D721Med (cell line): Measurements from ENCODE around the gene FBXW5.

Source experiments
- DNase-seq: peaks from one replicate; pipeline ENCODE4 v3.0.0; 2011; ENCODE audit warnings: low spot score; ENCODE audit not compliant: insufficient read length
- FAIRE-seq: peaks from 2 replicates; lab custom pipeline; 2011; peaks lifted over from hg19 to GRCh38; lab: Jason Lieb, UNC
- TF ChIP-seq, protein P1 (sequence below): IDR thresholded peaks from 2 replicates; pipeline ENCODE4 v1.5.1; 2012; ENCODE audit warnings: mild to moderate bottlenecking, control low read depth; ENCODE audit not compliant: insufficient read depth; ENCODE audit errors: missing control alignments

FBXW5 gene

GRCh38 chr9:136955202-136955942 is 10.8 kb upstream of the FBXW5 start:
- FAIRE-seq (no peak), DNase-seq (no peak)
- TF ChIP-seq, protein P1, sequence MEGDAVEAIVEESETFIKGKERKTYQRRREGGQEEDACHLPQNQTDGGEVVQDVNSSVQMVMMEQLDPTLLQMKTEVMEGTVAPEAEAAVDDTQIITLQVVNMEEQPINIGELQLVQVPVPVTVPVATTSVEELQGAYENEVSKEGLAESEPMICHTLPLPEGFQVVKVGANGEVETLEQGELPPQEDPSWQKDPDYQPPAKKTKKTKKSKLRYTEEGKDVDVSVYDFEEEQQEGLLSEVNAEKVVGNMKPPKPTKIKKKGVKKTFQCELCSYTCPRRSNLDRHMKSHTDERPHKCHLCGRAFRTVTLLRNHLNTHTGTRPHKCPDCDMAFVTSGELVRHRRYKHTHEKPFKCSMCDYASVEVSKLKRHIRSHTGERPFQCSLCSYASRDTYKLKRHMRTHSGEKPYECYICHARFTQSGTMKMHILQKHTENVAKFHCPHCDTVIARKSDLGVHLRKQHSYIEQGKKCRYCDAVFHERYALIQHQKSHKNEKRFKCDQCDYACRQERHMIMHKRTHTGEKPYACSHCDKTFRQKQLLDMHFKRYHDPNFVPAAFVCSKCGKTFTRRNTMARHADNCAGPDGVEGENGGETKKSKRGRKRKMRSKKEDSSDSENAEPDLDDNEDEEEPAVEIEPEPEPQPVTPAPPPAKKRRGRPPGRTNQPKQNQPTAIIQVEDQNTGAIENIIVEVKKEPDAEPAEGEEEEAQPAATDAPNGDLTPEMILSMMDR = no peak

DNA sequence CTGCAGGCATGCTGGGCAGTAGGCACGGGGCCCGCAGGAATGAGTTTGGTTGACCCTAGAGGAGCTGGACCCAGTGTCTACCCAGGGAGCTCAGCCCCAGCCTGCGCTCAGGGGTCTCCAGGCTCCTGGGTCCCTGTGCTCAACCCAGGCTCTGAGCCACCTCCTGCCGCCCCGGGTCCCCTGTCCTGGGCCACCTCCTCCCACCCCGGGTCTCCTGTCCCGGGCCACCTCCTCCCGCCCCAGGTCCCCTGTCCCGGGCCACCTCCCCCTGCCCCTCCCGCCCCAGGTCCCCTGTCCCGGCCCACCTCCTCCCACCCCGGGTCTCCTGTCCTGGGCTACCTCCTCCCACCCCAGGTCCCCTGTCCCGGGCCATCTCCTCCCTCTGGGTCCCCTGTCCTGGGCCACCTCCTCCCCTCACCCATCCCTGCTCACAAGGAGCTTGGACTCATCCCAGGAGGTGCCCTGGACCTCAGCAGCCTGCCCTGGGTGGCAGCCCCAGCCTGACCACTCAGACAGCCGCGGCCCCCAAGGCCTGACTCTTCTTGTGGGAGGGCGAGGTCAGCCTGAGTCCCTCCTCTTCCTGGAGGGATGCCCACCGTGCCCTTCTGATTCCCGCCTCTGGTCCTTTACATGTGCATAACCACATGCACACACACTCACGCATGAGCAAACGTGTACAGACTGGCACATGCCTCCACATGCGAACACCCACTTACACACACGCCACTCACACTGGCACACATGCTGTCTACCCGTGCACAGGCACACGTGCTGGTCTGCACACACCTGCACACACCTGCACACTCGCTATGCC is 9.9 kb upstream of the FBXW5 start:
- DNase-seq (no peak), FAIRE-seq (no peak)
- TF ChIP-seq, protein P1 = no peak

- DNase-seq (no peak), FAIRE-seq (no peak)
- TF ChIP-seq, protein P1 = no peak
Observed at GRCh38 chr9:136953771-136954269, 9.3 kb upstream of the FBXW5 start.

DNA sequence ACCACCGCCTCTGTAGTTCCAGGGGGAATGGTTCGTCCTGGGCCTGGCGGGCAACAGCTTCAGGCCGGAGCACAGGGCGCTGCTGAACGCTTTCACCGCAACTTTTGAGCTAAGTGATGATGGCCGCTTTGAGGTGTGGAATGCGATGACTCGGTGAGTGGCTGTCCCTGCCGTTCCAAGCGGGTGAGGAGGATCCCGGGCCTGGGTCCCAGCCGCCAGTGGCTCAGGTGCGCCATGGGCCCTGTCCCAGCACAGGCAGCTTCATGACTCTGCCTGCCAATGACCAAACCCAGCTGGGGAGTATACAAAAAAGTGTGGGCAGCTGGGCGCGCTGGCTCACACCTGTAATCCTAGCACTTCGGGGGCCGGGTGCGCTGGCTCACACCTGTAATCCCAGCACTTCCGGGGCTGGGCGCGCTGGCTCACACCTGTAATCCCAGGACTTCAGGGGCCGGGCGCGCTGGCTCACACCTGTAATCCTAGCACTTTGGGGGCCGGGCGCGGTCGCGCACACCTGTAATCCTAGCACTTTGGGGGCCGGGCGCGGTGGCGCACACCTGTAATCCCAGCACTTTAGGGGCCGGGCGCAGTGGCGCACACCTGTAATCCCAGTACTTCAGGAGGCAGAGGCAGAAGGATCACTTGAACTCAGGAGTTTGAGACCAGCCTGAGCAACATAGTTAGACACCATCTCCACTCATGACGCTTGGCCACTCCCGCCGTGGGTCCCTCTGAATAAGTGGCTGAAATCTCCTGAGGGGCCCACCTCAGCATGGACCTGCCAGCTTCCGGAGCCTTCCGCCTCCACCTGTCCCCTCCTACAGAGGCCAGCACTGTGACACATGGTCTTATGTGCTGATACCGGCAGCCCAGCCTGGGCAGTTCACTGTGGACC is 8.6 kb upstream of the FBXW5 start:
- FAIRE-seq (no peak), DNase-seq (no peak)
- TF ChIP-seq, protein P1 = no peak

GRCh38 chr9:136952321-136952850 is 7.8 kb upstream of the FBXW5 start:
- FAIRE-seq = no peak

GRCh38 chr9:136951541-136952320 is 7.2 kb upstream of the FBXW5 start, which contains the start of gene LCN12:
TSS of gene LCN12 (plus strand) at chr9:136952273. CDS start at chr9:136952328, 55 bp downstream.
- FAIRE-seq = no peak
- TF ChIP-seq, protein P1 = no peak
- DNase-seq = no peak

More at GRCh38 chr9:136952321-136952850, 7.8 kb upstream of the FBXW5 start:
- no peak for DNase-seq
- TF ChIP-seq, protein P1 = no peak
